Measurements from ENCODE around the gene KMT2E.

GRCh38 chr7:105151152-105151551 lies 137.1 kb downstream of the KMT2E start:
- no peak for TF ChIP-seq EZH2 (IDR thresholded peaks at IDR 0.05)
- no peak for TF ChIP-seq POLR2AphosphoS5 (IDR thresholded peaks at IDR 0.05; ENCODE audit: borderline replicate concordance, low read depth, low read length)
- TF ChIP-seq FOXP2 (optimal IDR thresholded peaks at IDR 0.05; ENCODE audit: control extremely low read depth, extremely low read length, insufficient read depth): no peak

Data from SK-N-MC (cell line).